IMR-90 (cell line): Measurements from ENCODE around the gene GOSR1. TPM values are rescaled to one million over a fixed set of nuclear protein-coding genes. Genes with fewer than 3 reads are reported as not detected.
"Not testable (repeated sequence)": the region's sequence is repeated elsewhere in the genome, so short reads cannot be mapped to it uniquely, and the experiment has no call there.

Source experiments
- ATAC-seq: fragments of 200-7000 bp; cut with Tn5 transposase; 2 replicates; pipeline ENCODE4 v1.9.1; 2020; ENCODE audit warnings: low read depth, mild to moderate bottlenecking, moderate library complexity
- BruUV-seq: library from RNA; stranded (reverse); fragments of 400-500 nt; replicated peaks from 2 replicates; lab custom pipeline; 2021; lab: Mats Ljungman, UMichigan
- CTCF ChIA-PET: fragments of 300-600 bp; formaldehyde crosslinking; extraction: SDS; loops from one replicate; lab custom pipeline; 2021; ENCODE audit warnings: antibody characterized with exemption; lab: Yijun Ruan, JAX
- POLR2A ChIA-PET: fragments of 300-600 bp; sonication (Branson Sonifier 250); formaldehyde crosslinking; loops from one replicate; lab custom pipeline; 2022; ENCODE audit warnings: antibody characterized with exemption; ENCODE audit not compliant: unreplicated experiment; lab: Charles Lee
- DNase-seq: peaks from one replicate; pipeline ENCODE4 v3.0.0; 2013
- H2AFZ ChIP-seq: replicated peaks from 2 replicates; pipeline ENCODE3; 2013; ENCODE audit warnings: low read length, mild to moderate bottlenecking; ENCODE audit not compliant: poor library complexity
- H2AK5ac ChIP-seq: 2 replicates; pipeline ENCODE4 v1.6.1; 2013; ENCODE audit warnings: low read depth, low read length, inconsistent platforms
- H2AK9ac ChIP-seq: replicated peaks from 2 replicates; pipeline ENCODE3; 2013; ENCODE audit warnings: mild to moderate bottlenecking, low read depth, low read length, moderate library complexity; ENCODE audit not compliant: poor library complexity
- H2BK120ac ChIP-seq: 2 replicates; pipeline ENCODE4 v1.6.1; 2013; ENCODE audit warnings: low read depth, low read length, inconsistent platforms
- H2BK15ac ChIP-seq: 3 replicates; pipeline ENCODE4 v1.6.1; 2013; ENCODE audit warnings: low read depth, low read length, inconsistent platforms
- H2BK20ac ChIP-seq: 2 replicates; pipeline ENCODE4 v1.6.1; 2013; ENCODE audit warnings: low read depth, mild to moderate bottlenecking, inconsistent platforms, low read length, moderate library complexity
- H2BK5ac ChIP-seq: 2 replicates; pipeline ENCODE4 v1.6.1; 2013; ENCODE audit warnings: mild to moderate bottlenecking, low read depth, low read length, inconsistent platforms; ENCODE audit not compliant: poor library complexity, severe bottlenecking
- H3K14ac ChIP-seq: replicated peaks from 2 replicates; pipeline ENCODE4 v1.6.1; 2013; ENCODE audit warnings: low read depth, low read length, inconsistent platforms
- H3K18ac ChIP-seq: 2 replicates; pipeline ENCODE4 v1.6.1; 2013; ENCODE audit warnings: low read depth, low read length, control low read depth
- H3K23ac ChIP-seq: 2 replicates; pipeline ENCODE4 v1.6.1; 2013; ENCODE audit warnings: low read depth, low read length, inconsistent platforms
- H3K27ac ChIP-seq: 2 replicates; pipeline ENCODE4 v1.5.1; 2013; ENCODE audit warnings: mild to moderate bottlenecking, control low read depth, low read length; ENCODE audit not compliant: insufficient read depth
- H3K27me3 ChIP-seq: 2 replicates; pipeline ENCODE4 v1.6.1; 2013; ENCODE audit warnings: low read length; ENCODE audit not compliant: control insufficient read depth, insufficient read depth
- H3K36me3 ChIP-seq: 2 replicates; pipeline ENCODE4 v1.6.1; 2013; ENCODE audit warnings: low read length, mixed read lengths; ENCODE audit not compliant: control insufficient read depth, insufficient read depth
- H3K4ac ChIP-seq: 2 replicates; pipeline ENCODE4 v1.6.1; 2013; ENCODE audit warnings: low read depth, low read length, inconsistent platforms
- H3K4me1 ChIP-seq: 2 replicates; pipeline ENCODE4 v1.6.1; 2013; ENCODE audit warnings: low read length, mixed read lengths; ENCODE audit not compliant: control insufficient read depth, insufficient read depth
- H3K4me2 ChIP-seq: 2 replicates; pipeline ENCODE4 v1.6.1; 2013; ENCODE audit warnings: low read depth, mild to moderate bottlenecking, control low read depth, low read length, moderate library complexity
- H3K4me3 ChIP-seq: 2 replicates; pipeline ENCODE4 v1.5.1; 2013; ENCODE audit warnings: low read depth, mild to moderate bottlenecking, control low read depth, low read length, moderate library complexity; ENCODE audit not compliant: insufficient read depth
- H3K56ac ChIP-seq: 2 replicates; pipeline ENCODE4 v1.6.1; 2013; ENCODE audit warnings: low read length, inconsistent platforms; ENCODE audit not compliant: insufficient read depth; ENCODE audit errors: extremely low read depth
- H3K79me1 ChIP-seq, 2 experiments: 2 replicates each; pipeline ENCODE4 v1.6.1; 2013; ENCODE audit warnings: low read length in 2 of 2, inconsistent platforms in 1 of 2, low read depth in 1 of 2
- H3K9ac ChIP-seq: 2 replicates; pipeline ENCODE4 v1.6.1; 2013; ENCODE audit warnings: low read depth, low read length, control low read depth
- H3K9me1 ChIP-seq: 2 replicates; pipeline ENCODE4 v1.6.1; 2013; ENCODE audit warnings: low read length, inconsistent platforms; ENCODE audit not compliant: insufficient read depth
- H3K9me3 ChIP-seq: 2 replicates; pipeline ENCODE4 v1.6.1; 2013; ENCODE audit warnings: low read length; ENCODE audit not compliant: control insufficient read depth, insufficient read depth
- H4K20me1 ChIP-seq: 2 replicates; pipeline ENCODE4 v1.6.1; 2013; ENCODE audit warnings: low read length, inconsistent platforms; ENCODE audit not compliant: insufficient read depth
- H4K5ac ChIP-seq: 2 replicates; pipeline ENCODE4 v1.6.1; 2013; ENCODE audit warnings: mild to moderate bottlenecking, low read depth, low read length, control low read depth
- H4K8ac ChIP-seq, 2 experiments: 2 replicates each; pipeline ENCODE4 v1.6.1; 2013; ENCODE audit warnings: low read depth in 2 of 2, low read length in 2 of 2, control low read depth in 1 of 2, inconsistent platforms in 1 of 2
- H4K91ac ChIP-seq: 2 replicates; pipeline ENCODE4 v1.6.1; 2013; ENCODE audit warnings: low read depth, low read length, inconsistent platforms; ENCODE audit not compliant: insufficient read depth
- WGBS, 2 experiments: methylation state at CpG; one replicate each; pipeline versions ENCODE4 v1.1.5 to v1.1.7; 2013; ENCODE audit warnings: missing lambda C conversion rate in 2 of 2; ENCODE audit not compliant: insufficient read length in 1 of 2; ENCODE audit errors: extremely low coverage in 2 of 2; 5-methylcytosine and 5-hydroxymethylcytosine counted together
- dilution Hi-C: fragments of 300-500 bp; cut with HindIII; formaldehyde crosslinking; loops from one replicate; pipeline ENCODE4 v1.14.3; 2018; ENCODE audit warnings: low sequenced_read_pairs; ENCODE audit not compliant: unreplicated experiment
- in situ Hi-C: fragments of 300-500 bp; cut with MboI; formaldehyde crosslinking; loops from 3 replicates; pipeline ENCODE4 v1.14.3; 2019; ENCODE audit warnings: low sequenced_read_pairs, inconsistent platforms, mixed read lengths
- intact Hi-C: fragments of 100-400 bp; cut with micrococcal nuclease; formaldehyde crosslinking; loops from 2 replicates; pipeline ENCODE4 v1.10.0; 2022
- polyA plus RNA-seq, 3 experiments: library from polyadenylated mRNA; depleted of rRNA; stranded (reverse); fragments of >200 nt; gene quantifications; 2 replicates each; pipeline ENCODE4 v1.2.3, GENCODE V29; 2012; ENCODE audit warnings: low replicate concordance in 1 of 3
- total RNA-seq: library from RNA; depleted of rRNA; stranded (reverse); fragments of >200 nt; gene quantifications from 2 replicates; pipeline ENCODE4 v1.2.3, GENCODE V29; 2012

GOSR1 gene
- total and polyA plus RNA-seq, 2 of the 4 experiments (the other 2 are of a cell fraction), result 21.2 to 47.5 TPM

DNA sequence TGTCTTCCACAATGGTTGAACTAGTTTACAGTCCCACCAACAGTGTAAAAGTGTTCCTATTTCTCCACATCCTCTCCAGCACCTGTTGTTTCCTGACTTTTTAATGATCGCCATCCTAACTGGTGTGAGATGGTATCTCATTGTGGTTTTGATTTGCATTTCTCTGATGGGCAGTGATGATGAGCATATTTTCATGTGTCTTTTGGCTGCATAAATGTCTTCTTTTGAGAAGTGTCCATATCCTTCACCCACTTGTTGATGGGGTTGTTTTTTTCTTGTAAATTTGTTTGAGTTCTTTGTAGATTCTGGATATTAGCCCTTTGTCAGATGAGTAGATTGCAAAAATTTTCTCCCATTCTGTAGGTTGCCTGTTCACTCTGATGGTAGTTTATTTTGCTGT is 84.6 kb downstream of the GOSR1 start:
- H4K8ac ChIP-seq, H2AK5ac ChIP-seq, H3K14ac ChIP-seq, BruUV-seq, H3K9me1 ChIP-seq, DNase-seq, H3K4me3 ChIP-seq, in situ Hi-C loops, H3K9me3 ChIP-seq, H2BK5ac ChIP-seq, H3K4me1 ChIP-seq, H4K5ac ChIP-seq, H3K18ac ChIP-seq, H3K4me2 ChIP-seq, H2AK9ac ChIP-seq, ATAC-seq, dilution Hi-C loops, POLR2A ChIA-PET, H3K9ac ChIP-seq, H2AFZ ChIP-seq, H2BK15ac ChIP-seq, H2BK120ac ChIP-seq, H4K20me1 ChIP-seq, H2BK20ac ChIP-seq, H3K79me1 ChIP-seq, CTCF ChIA-PET, H3K4ac ChIP-seq, H3K56ac ChIP-seq, intact Hi-C loops, H3K36me3 ChIP-seq, H3K27ac ChIP-seq, H4K91ac ChIP-seq, H3K23ac ChIP-seq: not testable (repeated sequence)
- H3K27me3 ChIP-seq, result peaks cover 42% of the 10 kb centered on the region
- no CpG with 5 or more reads among the region's 1 CpG for WGBS, 2 experiments

DNA sequence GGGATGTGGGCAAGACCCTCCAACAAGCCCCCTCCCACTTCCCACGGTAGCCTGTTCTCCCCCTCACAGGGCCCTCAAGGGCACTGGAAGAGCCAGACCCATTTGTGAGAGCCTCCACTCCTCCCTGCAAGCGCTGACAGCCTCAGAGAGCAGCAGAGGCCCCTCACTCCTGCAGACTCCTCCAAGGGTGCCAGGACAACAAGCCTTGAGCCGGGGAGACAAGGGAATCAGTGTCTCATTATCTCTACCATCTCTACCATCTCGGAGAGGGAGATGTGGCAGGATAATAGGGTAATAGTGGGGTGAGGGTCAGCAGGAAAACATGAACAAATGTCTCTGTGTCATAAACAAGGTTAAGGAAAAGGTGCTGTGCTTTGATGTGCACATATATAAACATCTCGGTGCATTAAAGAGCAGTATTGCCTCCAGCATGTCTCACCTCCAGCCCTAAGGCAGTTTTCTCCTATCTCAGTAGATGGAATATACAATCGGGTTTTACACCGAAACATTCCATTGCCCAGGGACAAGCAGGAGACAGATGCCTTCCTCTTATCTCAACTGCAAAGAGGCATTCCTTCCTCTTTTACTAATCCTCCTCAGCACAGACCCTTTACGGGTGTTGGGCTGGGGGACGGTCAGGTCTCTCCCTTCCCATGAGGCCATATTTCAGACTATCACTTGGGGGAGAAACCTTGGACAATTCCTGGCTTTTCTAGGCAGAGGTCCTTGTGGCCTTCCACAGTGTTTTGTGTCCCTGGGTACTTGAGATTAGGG is 86.1 kb downstream of the GOSR1 start:
- H2BK20ac ChIP-seq, H3K4me3 ChIP-seq, CTCF ChIA-PET, H3K56ac ChIP-seq, H3K18ac ChIP-seq, H3K79me1 ChIP-seq, POLR2A ChIA-PET, BruUV-seq, H3K9me3 ChIP-seq, H3K36me3 ChIP-seq, H2BK15ac ChIP-seq, intact Hi-C loops, H3K9me1 ChIP-seq, H2BK5ac ChIP-seq, H4K20me1 ChIP-seq, H4K8ac ChIP-seq, H2BK120ac ChIP-seq, in situ Hi-C loops, DNase-seq, H3K4me2 ChIP-seq, H3K27ac ChIP-seq, H3K4me1 ChIP-seq, ATAC-seq, H3K9ac ChIP-seq, dilution Hi-C loops, H4K91ac ChIP-seq, H3K14ac ChIP-seq, H2AK9ac ChIP-seq, H2AFZ ChIP-seq, H2AK5ac ChIP-seq, H4K5ac ChIP-seq, H3K4ac ChIP-seq, H3K23ac ChIP-seq: not testable (repeated sequence)
- WGBS, 2 experiments, result no CpG with 5 or more reads among the region's 9 CpGs
- H3K27me3 ChIP-seq, result peaks cover 52% of the 10 kb centered on the region
